OCI-LY7 (cell line): ENCODE data around the gene FYN. TPM values are rescaled to one million over a fixed set of nuclear protein-coding genes. Genes with fewer than 3 reads are reported as not detected.

Experiments
- BruUV-seq: library from RNA; stranded (reverse); fragments of 400-500 nt; replicated peaks from 2 replicates; lab custom pipeline; 2021; lab: Mats Ljungman, UMichigan
- CTCF ChIA-PET: fragments of 300-600 bp; sonication (Branson Sonifier 250); formaldehyde crosslinking; loops from one replicate; lab custom pipeline; 2022; ENCODE audit warnings: antibody characterized with exemption; ENCODE audit not compliant: unreplicated experiment; lab: Charles Lee
- POLR2A ChIA-PET: fragments of 300-600 bp; sonication (Branson Sonifier 250); formaldehyde crosslinking; loops from one replicate; lab custom pipeline; 2022; ENCODE audit warnings: antibody characterized with exemption; lab: Charles Lee
- DNase-seq: peaks from one replicate; pipeline ENCODE4 v3.0.0-alpha.2; 2015; ENCODE audit warnings: low spot score
- H2AFZ ChIP-seq: fragments of 200-600 bp; sonication (generic), shearing (Covaris generic); 2 replicates; pipeline ENCODE4 v1.6.1; 2014; ENCODE audit warnings: mild to moderate bottlenecking, antibody characterized with exemption, low read length, moderate library complexity
- H3K27ac ChIP-seq: fragments of 200-600 bp; sonication (generic); 2 replicates; pipeline ENCODE4 v1.5.1; 2014; ENCODE audit warnings: mixed run types, low read depth, mild to moderate bottlenecking, moderate library complexity, low read length, inconsistent platforms; ENCODE audit not compliant: poor library complexity, severe bottlenecking
- H3K36me3 ChIP-seq: fragments of 200-600 bp; sonication (generic); 2 replicates; pipeline ENCODE4 v1.6.1; 2014; ENCODE audit warnings: mild to moderate bottlenecking, antibody characterized with exemption, low read length, moderate library complexity, mixed read lengths; ENCODE audit not compliant: insufficient read depth
- H3K4me1 ChIP-seq: fragments of 200-600 bp; sonication (generic); 2 replicates; pipeline ENCODE4 v1.5.1; 2014; ENCODE audit warnings: mild to moderate bottlenecking, low read length; ENCODE audit not compliant: insufficient read depth, poor library complexity, severe bottlenecking
- H3K4me2 ChIP-seq: fragments of 200-600 bp; sonication (generic); 2 replicates; pipeline ENCODE4 v1.6.1; 2014; ENCODE audit warnings: mild to moderate bottlenecking, low read length
- H3K4me3 ChIP-seq: fragments of 200-600 bp; sonication (generic); 2 replicates; pipeline ENCODE4 v1.5.1; 2014; ENCODE audit warnings: mild to moderate bottlenecking, low read depth, low read length; ENCODE audit not compliant: poor library complexity, severe bottlenecking
- H3K79me2 ChIP-seq: fragments of 200-600 bp; sonication (generic); 2 replicates; pipeline ENCODE4 v1.6.1; 2016; ENCODE audit warnings: low read depth, mild to moderate bottlenecking, low read length, moderate library complexity, mixed read lengths; ENCODE audit not compliant: insufficient read depth
- H3K9me2 ChIP-seq: fragments of 200-600 bp; sonication (generic); 2 replicates; pipeline ENCODE4 v1.6.1; 2016; ENCODE audit warnings: mild to moderate bottlenecking, low read length, mixed read lengths; ENCODE audit not compliant: insufficient read depth
- H3K9me3 ChIP-seq: fragments of 200-600 bp; sonication (generic); 2 replicates; pipeline ENCODE4 v1.6.1; 2014; ENCODE audit warnings: mild to moderate bottlenecking, mixed run types, low read length, mixed read lengths
- H4K20me1 ChIP-seq: fragments of 200-600 bp; sonication (generic); 2 replicates; pipeline ENCODE4 v1.6.1; 2014; ENCODE audit warnings: mild to moderate bottlenecking, antibody characterized with exemption, low read length, moderate library complexity, mixed read lengths; ENCODE audit not compliant: insufficient read depth
- EZH2phosphoT487 ChIP-seq: fragments of 200-600 bp; sonication (generic); IDR thresholded peaks from 2 replicates; pipeline ENCODE4 v1.6.1; 2018; ENCODE audit warnings: low read depth, borderline replicate concordance, mild to moderate bottlenecking, mixed run types, antibody characterized with exemption, low read length, moderate library complexity, mixed read lengths
- intact Hi-C: fragments of 100-400 bp; cut with micrococcal nuclease; formaldehyde crosslinking; loops from one replicate; pipeline ENCODE4 v1.10.0; 2022; ENCODE audit not compliant: unreplicated experiment
- total RNA-seq, 2 experiments: library from RNA; depleted of rRNA in 1 of 2; stranded (reverse); fragments of >200 nt in 1 of 2; shearing (Covaris generic) in 1 of 2; gene quantifications; 2 replicates each; pipeline ENCODE4 v1.2.3, GENCODE V29; 2014 to 2022
- TF ChIP-seq, protein P1 (sequence below): fragments of 200-600 bp; sonication (generic); conservative IDR thresholded peaks from 2 replicates; pipeline ENCODE4 v1.5.1; 2014; ENCODE audit warnings: mild to moderate bottlenecking, antibody characterized with exemption, low read length, moderate library complexity, mixed read lengths

FYN gene
- total RNA-seq, 2 experiments from 2014 or later = 57.3 to 92.9 TPM

DNA sequence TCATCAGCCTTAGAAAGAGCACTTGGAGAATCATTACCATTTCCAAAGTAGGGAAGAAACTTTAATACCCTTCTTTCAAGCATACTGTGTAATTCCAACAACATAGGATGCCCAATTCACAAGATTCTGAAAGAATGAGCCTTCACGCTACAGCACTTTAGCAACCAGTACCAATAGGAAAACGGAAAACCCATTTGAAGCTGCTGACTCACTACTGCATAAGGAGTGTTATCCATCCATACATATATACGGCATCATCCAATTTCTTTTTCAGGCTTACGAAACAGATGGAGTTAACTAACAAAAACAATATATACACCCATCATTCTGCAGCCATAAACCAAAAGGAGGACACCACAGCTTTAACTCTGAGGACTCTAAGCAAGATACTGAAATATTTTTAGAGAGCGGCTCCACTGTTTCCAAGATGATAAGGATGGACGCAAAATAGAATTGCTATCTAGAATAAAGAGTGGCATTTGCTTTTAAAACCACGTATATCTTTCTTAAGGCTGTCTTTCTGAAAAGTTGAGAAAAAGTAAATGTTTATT lies 24.9 kb downstream of the FYN start:
- Histone ChIP-seq H3K79me2 (no peaks in the 10 kb centered on the region), H4K20me1 (no peaks in the 10 kb centered on the region; the same call in 1 of the 2 replicates), H3K27ac (no peak overlapping the region), H3K9me2 (no peaks in the 10 kb centered on the region), H3K9me3 (no peaks in the 10 kb centered on the region), H3K36me3 (0 out of 2 replicates have a peak, but pooled peaks cover 8% of the 10 kb centered on the region), H3K4me3 (no peak overlapping the region), H3K4me2 (no peak overlapping the region), H2AFZ (no peak overlapping the region), H3K4me1 (peaks cover 26% of the 10 kb centered on the region)
- CTCF ChIA-PET = no interaction called here
- DNase-seq = no peak
- TF ChIP-seq EZH2phosphoT487 = no peak
- TF ChIP-seq, protein P1, sequence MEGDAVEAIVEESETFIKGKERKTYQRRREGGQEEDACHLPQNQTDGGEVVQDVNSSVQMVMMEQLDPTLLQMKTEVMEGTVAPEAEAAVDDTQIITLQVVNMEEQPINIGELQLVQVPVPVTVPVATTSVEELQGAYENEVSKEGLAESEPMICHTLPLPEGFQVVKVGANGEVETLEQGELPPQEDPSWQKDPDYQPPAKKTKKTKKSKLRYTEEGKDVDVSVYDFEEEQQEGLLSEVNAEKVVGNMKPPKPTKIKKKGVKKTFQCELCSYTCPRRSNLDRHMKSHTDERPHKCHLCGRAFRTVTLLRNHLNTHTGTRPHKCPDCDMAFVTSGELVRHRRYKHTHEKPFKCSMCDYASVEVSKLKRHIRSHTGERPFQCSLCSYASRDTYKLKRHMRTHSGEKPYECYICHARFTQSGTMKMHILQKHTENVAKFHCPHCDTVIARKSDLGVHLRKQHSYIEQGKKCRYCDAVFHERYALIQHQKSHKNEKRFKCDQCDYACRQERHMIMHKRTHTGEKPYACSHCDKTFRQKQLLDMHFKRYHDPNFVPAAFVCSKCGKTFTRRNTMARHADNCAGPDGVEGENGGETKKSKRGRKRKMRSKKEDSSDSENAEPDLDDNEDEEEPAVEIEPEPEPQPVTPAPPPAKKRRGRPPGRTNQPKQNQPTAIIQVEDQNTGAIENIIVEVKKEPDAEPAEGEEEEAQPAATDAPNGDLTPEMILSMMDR = no peak
- POLR2A ChIA-PET = no interaction called here
- BruUV-seq = no TSS peak
- intact Hi-C loops = no loop called here

DNA sequence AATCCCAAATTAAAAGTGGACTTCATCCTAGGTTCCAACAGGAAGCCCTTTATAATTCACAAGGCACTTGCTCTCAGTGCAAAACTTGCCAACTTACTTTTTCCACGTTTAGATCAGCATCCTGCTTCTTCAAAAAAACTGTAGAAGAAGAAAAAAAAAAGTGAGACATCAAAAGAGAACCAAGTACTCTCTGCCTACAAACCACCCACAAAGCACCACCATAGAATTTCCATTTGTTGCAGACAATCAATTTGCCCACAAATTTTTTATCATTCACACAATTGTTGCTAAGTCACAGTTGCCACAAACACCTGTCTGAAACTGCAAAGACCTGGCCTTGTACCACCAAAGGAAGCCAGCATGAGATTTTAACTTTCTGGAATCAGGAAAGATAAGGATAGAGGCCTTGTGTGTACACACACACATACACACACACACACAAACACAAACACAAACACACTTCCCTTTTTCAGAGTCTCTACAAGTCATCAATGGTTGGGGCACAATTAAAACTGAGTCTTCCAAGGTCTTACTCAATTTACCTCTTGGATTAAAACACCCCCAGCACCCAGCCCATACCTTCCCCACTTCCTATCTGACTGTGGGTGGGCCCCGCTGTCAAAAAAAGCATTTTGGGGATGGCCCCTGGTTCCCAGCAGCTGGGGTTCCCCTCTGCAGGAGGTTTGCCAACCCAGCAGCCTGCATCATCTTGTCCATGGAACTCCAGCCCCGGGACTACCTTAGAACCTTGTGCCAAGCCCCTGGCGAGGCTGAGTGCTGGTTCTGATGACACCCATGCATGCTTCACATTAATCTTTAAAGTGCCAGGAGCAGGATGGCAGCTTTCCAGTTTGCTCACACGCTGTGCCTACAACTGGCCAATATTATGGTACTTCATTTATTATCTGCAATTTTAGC lies 26.5 kb downstream of the FYN start:
- intact Hi-C loops = no loop called here
- H4K20me1 ChIP-seq = no peaks in the 10 kb centered on the region; the same call in 1 of the 2 replicates
- peaks cover 35% of the 10 kb centered on the region for H3K4me1 ChIP-seq
- no peak overlapping the region for H3K4me2 ChIP-seq
- H3K36me3 ChIP-seq = 0 out of 2 replicates have a peak, but pooled peaks cover 8% of the 10 kb centered on the region
- no peaks in the 10 kb centered on the region for H3K79me2 ChIP-seq
- ChIA-PET POLR2A (no interaction called here), CTCF (no interaction called here)
- H3K4me3 ChIP-seq = no peak overlapping the region
- no peak overlapping the region for H3K27ac ChIP-seq
- no peak for TF ChIP-seq EZH2phosphoT487
- TF ChIP-seq, protein P1 = no peak
- no peak overlapping the region for H2AFZ ChIP-seq
- no peaks in the 10 kb centered on the region for H3K9me2 ChIP-seq
- no peaks in the 10 kb centered on the region for H3K9me3 ChIP-seq
- no peak for DNase-seq
- BruUV-seq = no TSS peak
